T-helper 2 cell treated with Interferon-gamma antibody and Interleukin-4, amounts not matched to agents 100 ng/mL and 5 ng/mL, for 36 hours (primary cell): ENCODE results near the gene APBB2. TPM values are rescaled to one million over a fixed set of nuclear protein-coding genes. Genes with fewer than 3 reads are reported as not detected.
"Not testable (repeated sequence)": the region's sequence is repeated elsewhere in the genome, so short reads cannot be mapped to it uniquely, and the experiment has no call there.

Experiments
- intact Hi-C: fragments of 100-400 bp; cut with micrococcal nuclease; formaldehyde crosslinking; loops from one replicate; pipeline ENCODE4 v1.15.1; 2023
- total RNA-seq: library from RNA; stranded (reverse); gene quantifications from 2 replicates; pipeline ENCODE4 v1.2.3, GENCODE V29; 2022

The APBB2 gene
- total RNA-seq, 1 donor from 2014 or later: 0.45 TPM

- intact Hi-C loops: no loop called here
These were observed 262.1 kb downstream of the APBB2 start for GRCh38 chr4:40952217-40952616.

DNA sequence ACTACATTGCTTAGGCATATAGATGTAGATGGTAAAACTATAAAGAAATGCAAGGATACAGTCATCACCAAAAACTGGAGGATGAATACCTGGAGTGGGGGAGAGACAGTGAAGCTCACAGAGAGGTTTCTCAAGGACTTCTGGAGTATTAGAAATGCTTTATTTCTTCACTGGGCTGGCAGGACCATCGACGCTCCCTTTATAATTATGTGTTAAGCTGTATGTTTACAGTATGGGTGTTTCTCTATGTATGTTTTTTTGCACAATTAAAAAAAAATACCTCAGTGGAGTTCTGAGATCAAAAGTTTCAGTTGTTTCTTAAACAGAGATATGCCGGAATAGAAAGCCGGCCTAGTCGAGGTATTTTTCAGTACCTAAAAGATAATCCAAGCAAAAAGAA, 263.3 kb downstream of the APBB2 start:
- intact Hi-C loops: no loop called here

GRCh38 chr4:40949358-40950100, 264.8 kb downstream of the APBB2 start:
- intact Hi-C loops: no loop called here

GRCh38 chr4:40948014-40948413, 266.3 kb downstream of the APBB2 start:
- intact Hi-C loops: no loop called here

GRCh38 chr4:40946652-40947051, 267.7 kb downstream of the APBB2 start:
- intact Hi-C loops: no loop called here

GRCh38 chr4:40940756-40941155, 273.6 kb downstream of the APBB2 start:
- intact Hi-C loops: no loop called here

GRCh38 chr4:40940317-40940741, 274.0 kb downstream of the APBB2 start:
- intact Hi-C loops: no loop called here

DNA sequence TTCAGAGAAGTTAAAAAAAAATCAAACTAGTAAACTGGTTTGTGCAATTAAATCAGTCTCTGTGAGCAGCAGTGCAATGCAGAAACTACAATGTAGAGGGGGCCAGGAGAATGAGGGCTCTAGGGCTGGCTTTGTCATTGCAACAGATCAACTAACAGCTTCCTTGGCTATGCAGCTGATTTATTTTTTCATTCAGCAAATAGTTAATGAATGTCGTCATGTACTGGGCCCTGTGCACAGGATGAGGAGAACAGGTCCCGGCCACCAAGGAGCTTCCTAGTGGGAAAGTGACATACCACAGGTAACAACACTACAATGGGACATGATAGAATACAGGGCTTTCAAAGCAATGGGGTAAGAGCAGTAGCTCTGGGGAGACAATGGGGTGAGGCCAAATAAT, 274.5 kb downstream of the APBB2 start:
- intact Hi-C loops: no loop called here

DNA sequence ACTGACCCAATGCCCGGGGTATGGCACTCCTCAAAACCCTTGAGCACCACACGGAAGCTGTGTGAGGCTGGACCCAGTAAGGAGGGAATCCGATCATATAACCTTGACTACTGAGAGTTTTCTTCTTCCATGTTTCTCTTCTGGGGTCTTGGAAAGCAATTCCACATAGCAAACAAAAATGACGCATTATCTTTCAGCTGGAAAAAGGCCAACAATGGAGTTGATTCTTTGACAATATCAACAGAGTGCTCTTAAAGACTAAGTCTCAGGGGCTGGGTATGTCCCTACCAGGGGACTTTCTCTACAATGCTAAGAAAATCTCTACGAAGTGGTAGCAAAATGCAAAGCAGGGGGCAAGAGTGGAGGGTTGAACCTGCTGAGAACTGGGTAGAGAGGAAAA, 276.0 kb downstream of the APBB2 start:
- intact Hi-C loops: no loop called here

GRCh38 chr4:40937140-40937725, 277.1 kb downstream of the APBB2 start:
- intact Hi-C loops: no loop called here

- intact Hi-C loops: no loop called here
These were observed 279.7 kb downstream of the APBB2 start for GRCh38 chr4:40934676-40935075.

DNA sequence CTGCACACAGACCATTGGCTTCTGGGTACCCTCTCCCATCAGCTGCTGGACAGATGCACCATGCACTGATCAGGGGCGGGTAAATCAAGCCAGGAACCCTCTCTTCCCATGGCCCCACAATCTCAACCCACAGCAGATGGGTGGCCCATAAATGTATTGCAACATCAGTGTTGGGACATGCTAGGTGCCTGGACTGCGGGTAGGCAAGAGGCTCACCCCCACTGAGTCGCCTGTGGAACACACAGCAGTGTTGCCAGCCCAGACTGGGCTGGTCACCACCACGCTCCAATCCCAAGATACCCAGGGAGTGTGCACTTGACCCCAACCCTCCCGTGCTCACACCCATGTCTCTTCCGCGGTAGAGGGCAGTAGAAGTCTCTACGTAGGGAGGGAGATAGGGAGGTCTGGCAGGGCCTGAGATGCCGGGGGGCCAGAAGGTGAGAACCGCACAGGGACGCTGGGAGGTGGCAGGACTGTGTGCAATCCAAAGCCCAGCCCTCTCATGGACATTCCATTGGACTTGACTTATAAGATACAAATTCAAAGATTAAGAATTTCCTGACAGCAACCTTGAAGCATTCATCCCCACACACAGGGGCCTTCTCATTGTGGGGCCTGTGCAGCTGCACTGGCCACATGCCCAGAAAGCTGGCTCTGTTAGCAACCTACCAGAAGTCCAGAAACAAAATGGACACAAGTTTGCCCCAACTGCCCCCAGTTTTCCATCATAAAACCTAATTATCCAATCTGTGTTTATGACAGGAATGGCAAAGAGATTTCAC, 280.9 kb downstream of the APBB2 start:
- intact Hi-C loops: no loop called here

- intact Hi-C loops: no loop called here
These were observed 282.5 kb downstream of the APBB2 start for GRCh38 chr4:40931841-40932240.

DNA sequence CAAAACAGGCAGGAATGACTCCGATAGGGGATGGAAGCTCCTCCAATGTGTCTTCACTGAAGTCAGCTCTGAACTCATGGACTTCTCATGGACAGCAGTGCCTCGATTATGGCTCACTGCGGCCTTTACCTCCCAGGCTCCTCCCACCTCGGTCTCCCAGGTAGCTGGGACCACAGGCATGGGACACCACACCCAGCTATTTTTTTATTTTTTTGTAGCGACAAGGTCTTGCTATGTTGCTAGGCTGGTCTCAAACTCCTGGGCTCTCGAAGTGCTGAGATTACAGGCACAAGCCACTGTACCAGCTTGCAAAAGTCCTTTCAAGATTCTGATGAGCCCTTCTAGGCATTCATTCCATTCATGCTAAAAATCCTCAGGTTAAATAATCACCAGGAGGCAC, 283.1 kb downstream of the APBB2 start:
- intact Hi-C loops: no loop called here

- intact Hi-C loops: loop anchor here (5.0 kb wide), 2 partner anchors 285 to 735 kb away; partner anchors contain the start of gene APBB2
These were observed 287.3 kb downstream of the APBB2 start for GRCh38 chr4:40927074-40927473.

DNA sequence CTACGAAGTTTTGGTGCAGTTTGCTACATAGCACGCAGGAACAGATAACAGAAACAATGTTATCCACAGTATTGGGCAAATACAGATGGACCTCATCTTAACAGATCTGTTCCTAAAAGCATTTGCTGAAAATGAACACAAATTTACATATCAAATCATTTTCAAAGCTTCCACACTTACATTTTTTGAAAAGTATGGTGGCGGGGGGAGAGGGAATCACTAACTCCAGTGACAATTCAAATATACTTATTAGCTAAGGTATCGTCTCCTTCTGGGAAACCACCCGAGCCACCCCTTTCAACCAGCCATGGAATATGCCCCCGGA, 289.6 kb downstream of the APBB2 start:
- intact Hi-C loops: loop anchor here (1.0 to 5.0 kb wide), 3 partner anchors 16 to 738 kb away; partner anchors contain the start of gene APBB2

DNA sequence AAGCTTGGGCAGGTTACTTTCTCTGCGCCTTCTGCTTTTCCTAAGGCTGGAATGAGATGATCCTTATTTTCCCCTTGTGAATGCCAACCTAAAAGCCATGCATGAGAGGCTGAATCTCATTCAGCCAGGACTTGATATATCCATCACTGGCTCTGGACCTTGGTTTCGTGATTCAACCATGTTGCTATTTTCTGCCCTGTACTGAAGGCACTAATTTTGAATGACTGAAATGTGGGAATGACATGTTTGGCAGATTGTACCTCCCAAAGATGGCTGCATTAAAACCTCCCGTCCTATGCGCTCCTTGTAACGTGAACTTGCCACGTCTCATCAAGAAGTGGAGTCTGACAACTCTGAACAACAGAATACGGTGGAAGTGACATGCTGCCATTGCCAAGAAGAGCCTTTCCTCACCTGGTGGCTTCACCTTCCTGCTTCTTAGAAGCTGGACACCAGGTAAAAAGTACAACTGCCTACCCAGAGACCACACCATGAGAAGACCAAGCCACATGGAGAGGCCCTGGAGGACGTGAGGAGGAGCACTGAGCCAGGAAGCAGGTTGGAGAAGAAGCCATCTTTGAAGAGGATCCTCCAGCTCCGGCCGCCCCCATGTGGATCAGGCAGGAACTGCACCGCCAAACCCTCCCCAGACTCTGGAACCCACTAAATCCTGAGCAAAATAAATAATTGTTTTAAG, 290.1 kb downstream of the APBB2 start:
- intact Hi-C loops: loop anchor here (1.0 kb wide), 1 partner anchor 16 kb away; no protein-coding TSS in a partner anchor

DNA sequence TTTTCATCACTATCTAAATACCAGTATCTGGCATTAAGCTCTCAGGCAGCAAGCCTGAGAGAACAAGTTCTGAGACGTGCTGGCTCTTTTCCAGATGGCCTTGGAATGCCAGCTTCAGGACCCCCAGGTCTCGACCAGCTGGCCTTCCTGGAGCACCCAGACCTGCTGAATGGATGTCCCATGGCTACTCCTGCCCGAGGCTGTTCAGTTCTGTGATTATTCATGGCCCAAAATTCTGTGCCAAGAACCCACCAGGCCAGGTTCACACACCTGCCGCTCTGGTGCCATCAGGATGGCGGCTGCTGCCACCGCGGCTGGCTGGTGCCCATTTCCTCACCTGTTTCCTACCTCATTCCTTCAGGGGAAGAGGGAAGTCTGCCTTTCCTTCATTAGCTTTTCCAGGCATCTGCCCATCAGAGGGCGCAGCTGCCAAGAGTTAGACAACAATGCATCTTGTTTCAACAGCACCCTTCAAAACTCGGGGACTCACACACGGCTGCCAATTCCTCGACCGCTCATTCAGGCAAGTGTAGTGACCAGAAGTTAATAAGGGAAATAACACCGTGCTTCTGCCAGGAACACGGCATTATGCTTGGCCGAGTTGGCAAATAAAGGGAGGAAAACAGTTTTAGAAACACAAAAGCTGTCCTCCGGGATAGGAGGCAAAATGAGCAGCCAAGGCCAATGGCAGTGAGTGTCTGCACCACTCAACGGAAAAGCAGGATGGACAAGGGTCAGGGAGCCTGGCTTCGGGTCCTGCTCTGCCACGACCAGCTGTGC, 290.8 kb downstream of the APBB2 start:
- intact Hi-C loops: loop anchor here (1.0 kb wide), 1 partner anchor 15 kb away; no protein-coding TSS in a partner anchor

DNA sequence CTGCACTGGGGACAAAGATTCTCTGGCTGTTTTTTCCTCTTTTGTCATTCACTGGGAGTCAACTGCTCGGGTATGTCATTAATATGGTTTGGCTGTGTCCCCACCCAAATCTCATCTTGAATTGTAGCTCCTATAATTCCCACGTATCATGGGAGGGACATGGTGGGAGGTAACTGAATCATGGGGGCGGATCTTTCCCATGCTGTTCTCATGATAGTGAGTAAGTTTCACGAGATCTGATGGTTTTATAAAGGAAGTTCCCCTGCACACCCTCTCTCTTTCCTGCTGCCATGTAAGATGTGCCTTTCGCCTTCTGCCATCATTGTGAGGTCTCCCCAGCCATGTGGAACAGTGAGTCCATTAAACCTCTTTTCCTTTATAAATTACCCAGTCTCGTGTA, 294.4 kb downstream of the APBB2 start:
- intact Hi-C loops: not testable (repeated sequence)

DNA sequence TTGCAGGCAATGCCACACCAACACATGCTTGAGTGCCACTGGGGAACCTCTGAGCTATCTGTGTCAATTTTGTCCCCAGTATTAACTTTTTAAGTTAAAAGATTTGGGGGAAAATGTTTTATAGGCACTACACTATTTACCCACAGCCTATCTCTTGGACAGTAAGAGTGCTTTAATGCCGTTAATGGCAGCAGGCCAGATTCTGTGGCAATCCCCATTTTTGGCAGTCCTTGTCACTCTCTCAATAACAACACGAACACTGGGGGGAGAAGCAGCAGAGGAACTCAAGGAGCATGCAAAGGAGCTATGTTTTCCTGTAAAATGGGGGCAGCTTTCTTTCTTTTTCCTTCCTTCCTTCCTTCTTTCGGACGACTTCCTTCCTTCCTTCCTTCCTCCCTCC, 296.0 kb downstream of the APBB2 start:
- intact Hi-C loops: no loop called here

- intact Hi-C loops: no loop called here
These were observed 297.5 kb downstream of the APBB2 start for GRCh38 chr4:40916880-40917279.
